ENCODE results near the gene MAP3K7.

- TF ChIP-seq CTCF (IDR thresholded peaks at IDR 0.05; ENCODE audit: low read depth, low read length, poor library complexity, severe bottlenecking) (no peak), EZH2phosphoT487 (IDR thresholded peaks at IDR 0.05; ENCODE audit: borderline replicate concordance, low read length) (no peak)
Observed at GRCh38 chr6:90610301-90610750, 23.5 kb upstream of the MAP3K7 start.

Measured in DOHH2 (cell line).